IMR-90 (cell line): ENCODE data around the gene LPO.

ENCODE experiments used
- CEBPB ChIP-seq: IDR thresholded peaks from 2 replicates; pipeline ENCODE4 v1.6.1; 2012; ENCODE audit warnings: low read depth, low read length, improper control_type of control experiment
- CHD1 ChIP-seq: IDR thresholded peaks from 2 replicates; pipeline ENCODE4 v1.6.1; 2012; ENCODE audit warnings: low read depth, low read length, improper control_type of control experiment
- CTCF ChIP-seq: conservative IDR thresholded peaks from 2 replicates; pipeline ENCODE4 v1.5.1; 2012; ENCODE audit warnings: mild to moderate bottlenecking, low read depth, low read length, improper control_type of control experiment
- MAFK ChIP-seq: IDR thresholded peaks from 2 replicates; pipeline ENCODE4 v1.6.1; 2012; ENCODE audit warnings: low read depth, low read length, improper control_type of control experiment
- USF2 ChIP-seq: fragments of 150-350 bp; IDR thresholded peaks from 2 replicates; pipeline ENCODE4 v1.6.1; 2017; ENCODE audit warnings: mild to moderate bottlenecking, antibody characterized with exemption, low read length, low read depth

GRCh38 chr17:58268326-58268725 is 29.9 kb downstream of the LPO start:
- no peak for TF ChIP-seq USF2
- no peak for TF ChIP-seq CHD1
- no peak for TF ChIP-seq CTCF
- no peak for TF ChIP-seq CEBPB
- TF ChIP-seq MAFK = no peak
